HepG2 (cell line): ENCODE measurements around the gene GGNBP2. TPM values are rescaled to one million over a fixed set of nuclear protein-coding genes. Genes with fewer than 3 reads are reported as not detected.
A peak's percentile ranks its signal among the peaks of the same experiment; 100 is the strongest.

ENCODE experiments used
- ATAD3A ChIP-seq: sonication (generic); formaldehyde crosslinking; IDR thresholded peaks from 2 replicates; pipeline ENCODE4 v1.4.0; 2020; ENCODE audit warnings: missing genetic modification reagents
- CBFB ChIP-seq: sonication (generic); formaldehyde crosslinking; IDR thresholded peaks from 2 replicates; pipeline ENCODE4 v1.4.0; 2020; ENCODE audit warnings: missing genetic modification reagents
- HIVEP1 ChIP-seq: sonication (generic); formaldehyde crosslinking; IDR thresholded peaks from 2 replicates; pipeline ENCODE4 v1.4.0; 2020; ENCODE audit warnings: mild to moderate bottlenecking, missing genetic modification reagents
- IKZF4 ChIP-seq: sonication (generic); formaldehyde crosslinking; IDR thresholded peaks from 2 replicates; pipeline ENCODE4 v1.5.1; 2020; ENCODE audit warnings: borderline replicate concordance, mild to moderate bottlenecking, low read depth, missing genetic modification reagents; ENCODE audit errors: not compliant biosample characterization
- KLF16 ChIP-seq, 2 experiments: sonication (generic) in 1 of 2; formaldehyde crosslinking in 1 of 2; IDR thresholded peaks; 2 replicates each; pipeline versions ENCODE4 v1.6.1 to v1.8.0; 2016 to 2023; ENCODE audit warnings: missing genetic modification reagents in 2 of 2, missing compliant biosample characterization in 1 of 2
- ONECUT2 ChIP-seq: sonication (generic); formaldehyde crosslinking; IDR thresholded peaks from 2 replicates; pipeline ENCODE4 v1.4.0; 2020; ENCODE audit warnings: missing genetic modification reagents
- REXO4 ChIP-seq: sonication (generic); formaldehyde crosslinking; IDR thresholded peaks from 2 replicates; pipeline ENCODE4 v1.8.0; 2022; ENCODE audit warnings: missing genetic modification reagents, mild to moderate bottlenecking, borderline replicate concordance
- SMYD3 ChIP-seq: sonication (generic); formaldehyde crosslinking; IDR thresholded peaks from 2 replicates; pipeline ENCODE4 v1.8.1; 2023; ENCODE audit warnings: mild to moderate bottlenecking, missing genetic modification reagents
- STAG1 ChIP-seq: sonication (generic); formaldehyde crosslinking; IDR thresholded peaks from 2 replicates; pipeline ENCODE4 v1.4.0; 2020; ENCODE audit warnings: missing genetic modification reagents
- ZFAT ChIP-seq: sonication (generic); formaldehyde crosslinking; conservative IDR thresholded peaks from 2 replicates; pipeline ENCODE4 v1.8.1; 2023; ENCODE audit warnings: missing genetic modification reagents, inconsistent platforms
- ZNF235 ChIP-seq: sonication (generic); formaldehyde crosslinking; IDR thresholded peaks from 2 replicates; pipeline ENCODE4 v1.8.1; 2023; ENCODE audit warnings: mild to moderate bottlenecking, missing genetic modification reagents, borderline replicate concordance
- ZNF333 ChIP-seq: sonication (generic); formaldehyde crosslinking; IDR thresholded peaks from 2 replicates; pipeline ENCODE4 v1.4.0; 2020; ENCODE audit warnings: mild to moderate bottlenecking, missing genetic modification reagents, borderline replicate concordance
- ZNF530 ChIP-seq: sonication (generic); formaldehyde crosslinking; IDR thresholded peaks from 2 replicates; pipeline ENCODE4 v1.5.0; 2020; ENCODE audit warnings: low read depth, mild to moderate bottlenecking, missing genetic modification reagents
- ZNF589 ChIP-seq: sonication (generic); formaldehyde crosslinking; conservative IDR thresholded peaks from 2 replicates; pipeline ENCODE4 v1.8.0; 2022; ENCODE audit warnings: mild to moderate bottlenecking, moderate library complexity, missing genetic modification reagents
- ZNF639 ChIP-seq: conservative IDR thresholded peaks from 2 replicates; pipeline ENCODE4 v1.6.1; 2018; ENCODE audit warnings: missing genetic modification reagents
- ZNF720 ChIP-seq: sonication (generic); formaldehyde crosslinking; IDR thresholded peaks from 2 replicates; pipeline ENCODE4 v1.4.0; 2020; ENCODE audit warnings: missing genetic modification reagents
- ZNF878 ChIP-seq: sonication (generic); formaldehyde crosslinking; IDR thresholded peaks from 2 replicates; pipeline ENCODE4 v1.8.1; 2023; ENCODE audit warnings: mild to moderate bottlenecking, missing genetic modification reagents, moderate library complexity
- polyA plus RNA-seq, 8 experiments: library from polyadenylated mRNA; depleted of rRNA in 3 of 8; stranded (reverse) in 7 of 8; unstranded in 1 of 8; fragments of >200 nt; fragmentation: Illumina TruSeq in 4 of 8; extraction: Trizol in 4 of 8; gene quantifications; 2 replicates each; pipeline versions ENCODE4 v1.2.1 to v1.2.3, GENCODE V29; 2011 to 2016; ENCODE audit warnings: low read depth in 4 of 8, missing spikeins in 1 of 8, mixed read lengths in 1 of 8; ENCODE audit not compliant: insufficient read depth in 1 of 8
- total RNA-seq, 5 experiments: library from RNA; depleted of rRNA; stranded (reverse); fragments of >200 nt; fragmentation: Illumina TruSeq; extraction: Trizol; gene quantifications; 2 replicates each; pipeline ENCODE4 v1.2.3, GENCODE V29; 2016; ENCODE audit warnings: low read depth in 1 of 5
- TF ChIP-seq, protein P1 (sequence below): sonication (generic); formaldehyde crosslinking; IDR thresholded peaks from 2 replicates; pipeline ENCODE4 v1.4.0; 2020; ENCODE audit warnings: mild to moderate bottlenecking, missing genetic modification reagents
- TF ChIP-seq, protein P2 (sequence below): sonication (generic); formaldehyde crosslinking; IDR thresholded peaks from 2 replicates; pipeline ENCODE4 v1.4.0; 2020; ENCODE audit warnings: missing genetic modification reagents, borderline replicate concordance

The GGNBP2 gene
- total and polyA plus RNA-seq, 2 of the 13 experiments (the other 11 are each of a cell fraction or from before 2014, with no cell fraction given), result 53.3 to 84.2 TPM

- TF ChIP-seq REXO4 (CRISPR knock-in tag) (no peak), SMYD3 (CRISPR knock-in tag) (no peak), ZNF333 (CRISPR knock-in tag) (no peak), ZNF720 (CRISPR knock-in tag) (no peak), CBFB (CRISPR knock-in tag) (no peak), KLF16 (CRISPR knock-in tag; IDR thresholded peaks at IDR 0.05) (no peak), HIVEP1 (CRISPR knock-in tag) (no peak), ATAD3A (CRISPR knock-in tag) (no peak), ZNF589 (CRISPR knock-in tag) (no peak), IKZF4 (no peak), ZFAT (CRISPR knock-in tag) (no peak), ZNF639 (no peak), ZNF878 (CRISPR knock-in tag) (no peak), ZNF235 (CRISPR knock-in tag) (no peak), ZNF530 (CRISPR knock-in tag) (no peak), ONECUT2 (CRISPR knock-in tag) (no peak), STAG1 (CRISPR knock-in tag) (no peak)
- TF ChIP-seq, protein P1, sequence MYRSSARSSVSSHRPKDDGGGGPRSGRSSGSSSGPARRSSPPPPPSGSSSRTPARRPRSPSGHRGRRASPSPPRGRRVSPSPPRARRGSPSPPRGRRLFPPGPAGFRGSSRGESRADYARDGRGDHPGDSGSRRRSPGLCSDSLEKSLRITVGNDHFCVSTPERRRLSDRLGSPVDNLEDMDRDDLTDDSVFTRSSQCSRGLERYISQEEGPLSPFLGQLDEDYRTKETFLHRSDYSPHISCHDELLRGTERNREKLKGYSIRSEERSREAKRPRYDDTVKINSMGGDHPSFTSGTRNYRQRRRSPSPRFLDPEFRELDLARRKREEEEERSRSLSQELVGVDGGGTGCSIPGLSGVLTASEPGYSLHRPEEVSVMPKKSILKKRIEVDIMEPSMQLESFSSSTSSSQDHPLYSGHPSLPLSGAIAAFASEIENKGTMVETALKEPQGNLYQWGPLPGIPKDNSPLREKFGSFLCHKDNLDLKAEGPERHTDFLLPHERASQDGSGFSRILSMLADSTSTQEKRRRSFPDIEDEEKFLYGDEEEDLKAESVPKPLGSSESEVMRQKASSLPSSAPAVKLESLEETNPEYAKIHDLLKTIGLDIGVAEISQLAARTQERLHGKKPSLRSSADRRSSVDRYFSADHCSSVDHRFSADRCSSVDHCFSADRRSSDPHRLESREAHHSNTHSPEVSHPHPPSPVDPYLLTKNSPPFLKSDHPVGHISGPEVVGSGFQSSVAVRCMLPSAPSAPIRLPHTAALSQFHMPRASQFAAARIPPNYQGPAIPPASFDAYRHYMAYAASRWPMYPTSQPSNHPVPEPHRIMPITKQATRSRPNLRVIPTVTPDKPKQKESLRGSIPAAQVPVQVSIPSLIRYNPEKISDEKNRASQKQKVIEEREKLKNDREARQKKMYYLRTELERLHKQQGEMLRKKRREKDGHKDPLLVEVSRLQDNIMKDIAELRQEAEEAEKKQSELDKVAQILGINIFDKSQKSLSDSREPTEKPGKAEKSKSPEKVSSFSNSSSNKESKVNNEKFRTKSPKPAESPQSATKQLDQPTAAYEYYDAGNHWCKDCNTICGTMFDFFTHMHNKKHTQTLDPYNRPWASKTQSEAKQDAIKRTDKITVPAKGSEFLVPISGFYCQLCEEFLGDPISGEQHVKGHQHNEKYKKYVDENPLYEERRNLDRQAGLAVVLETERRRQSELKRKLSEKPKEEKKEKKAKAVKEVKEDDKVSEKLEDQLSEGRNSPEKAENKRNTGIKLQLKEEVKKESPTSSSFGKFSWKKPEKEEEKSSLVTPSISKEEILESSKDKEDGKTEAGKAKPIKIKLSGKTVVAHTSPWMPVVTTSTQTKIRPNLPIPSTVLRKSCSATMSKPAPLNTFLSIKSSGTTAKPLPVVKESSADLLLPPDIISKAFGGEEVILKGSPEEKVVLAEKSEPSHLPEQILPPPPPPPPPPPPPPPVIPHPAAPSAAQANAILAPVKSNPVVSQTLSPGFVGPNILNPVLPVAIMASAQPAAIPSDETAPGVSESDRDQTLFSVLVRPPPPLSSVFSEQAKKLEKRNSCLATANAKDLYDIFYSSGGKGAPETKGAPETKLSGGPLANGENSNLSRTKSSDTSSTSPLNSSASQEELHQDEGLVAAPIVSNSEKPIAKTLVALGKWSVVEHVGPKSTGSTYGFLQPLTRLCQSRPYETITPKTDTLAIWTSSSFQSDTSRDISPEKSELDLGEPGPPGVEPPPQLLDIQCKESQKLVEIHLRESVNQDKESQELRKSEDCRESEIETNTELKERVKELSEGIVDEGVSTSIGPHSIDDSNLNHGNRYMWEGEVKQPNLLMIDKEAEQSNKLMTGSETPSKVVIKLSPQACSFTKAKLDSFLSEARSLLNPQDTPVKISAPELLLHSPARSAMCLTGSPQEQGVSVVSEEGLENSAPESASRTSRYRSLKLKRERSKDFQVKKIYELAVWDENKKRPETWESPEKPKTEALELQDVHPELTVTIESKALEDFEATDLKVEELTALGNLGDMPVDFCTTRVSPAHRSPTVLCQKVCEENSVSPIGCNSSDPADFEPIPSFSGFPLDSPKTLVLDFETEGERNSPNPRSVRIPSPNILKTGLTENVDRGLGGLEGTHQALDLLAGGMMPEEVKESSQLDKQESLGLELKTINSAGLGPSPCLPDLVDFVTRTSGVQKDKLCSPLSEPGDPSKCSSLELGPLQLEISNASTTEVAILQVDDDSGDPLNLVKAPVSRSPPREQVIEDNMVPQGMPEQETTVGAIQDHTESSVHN (CRISPR knock-in tag), result 0 out of 2 replicates have a peak, but pooled peaks have one; percentile 43
- TF ChIP-seq, protein P2, sequence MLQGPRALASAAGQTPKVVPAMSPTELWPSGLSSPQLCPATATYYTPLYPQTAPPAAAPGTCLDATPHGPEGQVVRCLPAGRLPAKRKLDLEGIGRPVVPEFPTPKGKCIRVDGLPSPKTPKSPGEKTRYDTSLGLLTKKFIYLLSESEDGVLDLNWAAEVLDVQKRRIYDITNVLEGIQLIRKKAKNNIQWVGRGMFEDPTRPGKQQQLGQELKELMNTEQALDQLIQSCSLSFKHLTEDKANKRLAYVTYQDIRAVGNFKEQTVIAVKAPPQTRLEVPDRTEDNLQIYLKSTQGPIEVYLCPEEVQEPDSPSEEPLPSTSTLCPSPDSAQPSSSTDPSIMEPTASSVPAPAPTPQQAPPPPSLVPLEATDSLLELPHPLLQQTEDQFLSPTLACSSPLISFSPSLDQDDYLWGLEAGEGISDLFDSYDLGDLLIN (CRISPR knock-in tag), result no peak
These were observed 47.0 kb downstream of the GGNBP2 start, which contains the start of gene DHRS11 (continued) for GRCh38 chr17:36591434-36592315.
